Hepatocyte (in vitro differentiated cells): ENCODE data around the gene GOLGA3. TPM values are rescaled to one million over a fixed set of nuclear protein-coding genes. Genes with fewer than 3 reads are reported as not detected.
"Not testable (repeated sequence)": the region's sequence is repeated elsewhere in the genome, so short reads cannot be mapped to it uniquely, and the experiment has no call there.

Source experiments
- DNase-seq: peaks from one replicate; pipeline ENCODE4 v3.0.0-alpha.2; 2016; ENCODE audit warnings: low spot score
- H2AFZ ChIP-seq: fragments of 200-600 bp; sonication (generic); 2 replicates; pipeline ENCODE4 v1.6.0; 2016; ENCODE audit warnings: antibody characterized with exemption, mild to moderate bottlenecking
- H3K27ac ChIP-seq: fragments of 200-600 bp; sonication (generic); 2 replicates; pipeline ENCODE4 v1.5.1; 2016; ENCODE audit warnings: mild to moderate bottlenecking
- H3K27me3 ChIP-seq: fragments of 200-600 bp; sonication (generic); 2 replicates; pipeline ENCODE4 v1.6.1; 2016
- H3K36me3 ChIP-seq: fragments of 200-600 bp; sonication (generic); replicated peaks from 2 replicates; pipeline ENCODE4 v1.5.1; 2016; ENCODE audit warnings: low read depth; ENCODE audit not compliant: insufficient read depth
- H3K4me1 ChIP-seq: fragments of 200-600 bp; sonication (generic); 2 replicates; pipeline ENCODE4 v1.5.1; 2016; ENCODE audit warnings: mild to moderate bottlenecking, moderate library complexity; ENCODE audit not compliant: insufficient read depth
- H3K4me2 ChIP-seq: fragments of 200-600 bp; sonication (generic); 2 replicates; pipeline ENCODE4 v1.6.0; 2016
- H3K4me3 ChIP-seq: fragments of 200-600 bp; sonication (generic); 2 replicates; pipeline ENCODE4 v1.5.1; 2016; ENCODE audit warnings: mild to moderate bottlenecking
- H3K79me2 ChIP-seq: fragments of 200-600 bp; sonication (generic); 2 replicates; pipeline ENCODE4 v1.6.0; 2017; ENCODE audit warnings: mild to moderate bottlenecking
- H3K9me2 ChIP-seq: fragments of 200-600 bp; sonication (generic); replicated peaks from 2 replicates; pipeline ENCODE4 v1.6.0; 2017; ENCODE audit warnings: mild to moderate bottlenecking; ENCODE audit not compliant: insufficient read depth
- H3K9me3 ChIP-seq: fragments of 200-600 bp; sonication (generic); 2 replicates; pipeline ENCODE4 v1.5.1; 2016; ENCODE audit warnings: low read depth, mild to moderate bottlenecking
- H4K20me1 ChIP-seq: fragments of 200-600 bp; sonication (generic); 2 replicates; pipeline ENCODE4 v1.6.0; 2016; ENCODE audit warnings: mild to moderate bottlenecking; ENCODE audit not compliant: insufficient read depth, poor library complexity, severe bottlenecking
- EZH2 ChIP-seq: fragments of 200-600 bp; sonication (generic); IDR thresholded peaks from 2 replicates; pipeline ENCODE4 v1.6.1; 2016; ENCODE audit warnings: antibody characterized with exemption, mild to moderate bottlenecking, borderline replicate concordance
- EZH2phosphoT487 ChIP-seq: fragments of 200-600 bp; sonication (generic); IDR thresholded peaks from one replicate; pipeline ENCODE4 v1.6.1; 2018; ENCODE audit warnings: antibody characterized with exemption, mild to moderate bottlenecking, low read depth, moderate library complexity; ENCODE audit not compliant: unreplicated experiment, severe bottlenecking
- WGBS: methylation state at CpG from one replicate; pipeline ENCODE4 v1.1.6; 2016; ENCODE audit warnings: low lambda C conversion rate; ENCODE audit errors: missing lambda C conversion rate; 5-methylcytosine and 5-hydroxymethylcytosine counted together
- polyA plus RNA-seq: library from polyadenylated mRNA; unstranded; fragments of >200 nt; fragmentation: Nextera tagmentation; extraction: Ambion mirVana; gene quantifications from 2 replicates; pipeline ENCODE4 v1.2.1, GENCODE V29; 2016
- total RNA-seq: library from RNA; depleted of rRNA; stranded (reverse); fragments of >200 nt; gene quantifications from 2 replicates; pipeline ENCODE4 v1.2.3, GENCODE V29; 2014
- TF ChIP-seq, protein P1 (sequence below): fragments of 200-600 bp; sonication (generic); IDR thresholded peaks from 2 replicates; pipeline ENCODE4 v1.5.1; 2016; ENCODE audit warnings: antibody characterized with exemption, mild to moderate bottlenecking; ENCODE audit not compliant: poor library complexity

GOLGA3 gene
- total and polyA plus RNA-seq, 2 experiments from 2014 or later: 26.2 to 67.6 TPM

DNA sequence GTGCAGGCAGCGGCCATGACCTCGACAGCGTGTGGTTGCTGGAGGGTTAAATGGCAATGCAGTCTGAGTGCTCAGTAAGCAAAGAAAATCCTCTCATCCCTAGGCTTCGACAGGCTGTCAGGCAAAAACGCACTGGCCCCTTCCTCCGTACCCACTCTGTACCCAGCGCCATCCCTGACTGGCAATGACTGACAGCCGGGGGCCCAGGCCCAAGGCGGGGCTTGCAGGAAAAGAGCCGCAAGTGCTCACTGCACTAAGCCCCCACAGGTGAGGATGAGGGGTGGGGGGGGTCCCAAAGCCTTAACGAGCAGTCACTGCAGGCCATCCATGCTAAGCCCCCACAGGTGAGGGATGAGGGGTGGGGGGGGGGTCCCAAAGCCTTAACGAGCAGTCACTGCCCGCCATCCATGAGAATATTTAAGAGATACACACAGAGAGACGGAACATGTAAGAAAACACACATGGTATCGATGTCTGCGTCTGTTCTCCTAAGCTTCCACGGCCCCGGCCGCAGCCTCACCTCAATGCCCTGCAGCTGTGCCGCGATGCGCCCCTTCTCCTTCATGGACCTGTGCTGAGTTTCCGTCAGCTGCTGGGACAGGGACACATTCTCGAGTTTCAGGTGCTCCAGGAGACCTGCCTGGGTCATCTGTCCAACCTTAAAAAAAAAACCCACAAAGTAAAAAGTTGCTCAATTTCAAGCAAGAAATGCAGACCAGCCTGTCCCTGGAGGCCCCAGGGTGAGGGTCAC is 30.7 kb downstream of the GOLGA3 start:
- Histone ChIP-seq H3K4me3 (no peak overlapping the region), H3K79me2 (peaks cover 9% of the 10 kb centered on the region), H4K20me1 (no peaks in the 10 kb centered on the region), H3K27ac (no peak overlapping the region), H3K4me2 (no peak overlapping the region), H3K9me3 (no peaks in the 10 kb centered on the region), H3K9me2 (no peaks in the 10 kb centered on the region), H3K4me1 (no peaks in the 10 kb centered on the region), H2AFZ (no peak overlapping the region), H3K27me3 (no peaks in the 10 kb centered on the region), H3K36me3 (no peaks in the 10 kb centered on the region)
- WGBS: 98% methylated on average over 22 of the region's 24 CpGs
- TF ChIP-seq, protein P1, sequence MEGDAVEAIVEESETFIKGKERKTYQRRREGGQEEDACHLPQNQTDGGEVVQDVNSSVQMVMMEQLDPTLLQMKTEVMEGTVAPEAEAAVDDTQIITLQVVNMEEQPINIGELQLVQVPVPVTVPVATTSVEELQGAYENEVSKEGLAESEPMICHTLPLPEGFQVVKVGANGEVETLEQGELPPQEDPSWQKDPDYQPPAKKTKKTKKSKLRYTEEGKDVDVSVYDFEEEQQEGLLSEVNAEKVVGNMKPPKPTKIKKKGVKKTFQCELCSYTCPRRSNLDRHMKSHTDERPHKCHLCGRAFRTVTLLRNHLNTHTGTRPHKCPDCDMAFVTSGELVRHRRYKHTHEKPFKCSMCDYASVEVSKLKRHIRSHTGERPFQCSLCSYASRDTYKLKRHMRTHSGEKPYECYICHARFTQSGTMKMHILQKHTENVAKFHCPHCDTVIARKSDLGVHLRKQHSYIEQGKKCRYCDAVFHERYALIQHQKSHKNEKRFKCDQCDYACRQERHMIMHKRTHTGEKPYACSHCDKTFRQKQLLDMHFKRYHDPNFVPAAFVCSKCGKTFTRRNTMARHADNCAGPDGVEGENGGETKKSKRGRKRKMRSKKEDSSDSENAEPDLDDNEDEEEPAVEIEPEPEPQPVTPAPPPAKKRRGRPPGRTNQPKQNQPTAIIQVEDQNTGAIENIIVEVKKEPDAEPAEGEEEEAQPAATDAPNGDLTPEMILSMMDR: no peak
- no peak for TF ChIP-seq EZH2
- no peak for TF ChIP-seq EZH2phosphoT487
- no peak for DNase-seq

GRCh38 chr12:132795847-132796246 is 32.8 kb downstream of the GOLGA3 start:
- Histone ChIP-seq H4K20me1 (peaks cover 4% of the 10 kb centered on the region), H3K36me3 (no peaks in the 10 kb centered on the region), H3K79me2 (peaks cover 9% of the 10 kb centered on the region), H3K27ac (no peak overlapping the region), H3K9me2 (no peaks in the 10 kb centered on the region), H3K4me1 (no peaks in the 10 kb centered on the region), H3K4me3 (no peak overlapping the region), H3K4me2 (no peak overlapping the region), H3K9me3 (no peaks in the 10 kb centered on the region), H2AFZ (no peak overlapping the region), H3K27me3 (no peaks in the 10 kb centered on the region)
- TF ChIP-seq EZH2phosphoT487 (no peak), EZH2 (no peak)
- TF ChIP-seq, protein P1: no peak
- 97% methylated on average over 14 of the region's 14 CpGs for WGBS
- DNase-seq: no peak

DNA sequence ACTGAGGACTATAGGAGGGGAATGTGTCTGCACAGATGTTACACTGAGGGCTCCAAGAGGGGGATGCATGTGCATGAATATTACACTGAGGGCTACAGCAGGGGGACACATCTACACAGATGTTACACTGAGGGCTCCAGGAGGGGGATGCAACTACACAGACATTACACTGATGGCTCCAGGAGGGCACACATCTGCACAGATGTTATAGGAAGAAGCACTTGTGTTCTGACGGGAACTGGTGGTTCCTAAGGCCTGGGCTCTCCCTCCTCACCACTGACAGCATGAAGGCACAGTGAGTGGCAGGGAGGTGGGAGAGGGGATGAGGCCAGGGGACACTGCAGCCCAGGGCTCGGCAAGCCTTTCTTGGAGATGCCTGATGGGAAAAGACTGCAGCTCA is 36.7 kb downstream of the GOLGA3 start:
- not testable (repeated sequence) for DNase-seq, H2AFZ ChIP-seq, H3K9me3 ChIP-seq, H3K27ac ChIP-seq, H3K79me2 ChIP-seq, H3K4me2 ChIP-seq, H3K27me3 ChIP-seq, H3K4me1 ChIP-seq, H3K4me3 ChIP-seq, H3K9me2 ChIP-seq, H3K36me3 ChIP-seq, H4K20me1 ChIP-seq
- WGBS: 97% methylated on average over 2 of the region's 2 CpGs

DNA sequence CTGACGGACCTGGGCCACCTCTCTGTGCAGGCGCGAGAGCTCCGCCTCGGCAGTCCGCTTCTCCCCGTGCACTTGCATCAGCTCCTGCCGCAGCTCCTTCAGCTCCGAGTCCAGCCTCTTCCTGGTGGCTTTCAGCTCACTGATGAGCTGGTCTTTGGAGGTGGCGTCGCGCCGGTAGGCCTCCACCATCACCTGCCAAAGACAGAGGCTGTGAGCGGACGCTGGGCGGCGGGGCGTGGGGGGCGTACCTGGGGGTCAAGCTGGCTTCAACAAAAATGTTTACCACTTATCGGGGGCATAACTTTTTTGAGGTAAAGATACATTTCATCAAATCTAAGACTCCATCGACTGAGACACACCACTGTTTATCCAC is 39.6 kb downstream of the GOLGA3 start:
- H3K27me3 ChIP-seq: no peaks in the 10 kb centered on the region
- H3K27ac ChIP-seq: no peak overlapping the region
- 96% methylated on average over 21 of the region's 21 CpGs for WGBS
- no peak for DNase-seq
- H3K4me3 ChIP-seq: no peak overlapping the region
- TF ChIP-seq, protein P1: no peak
- TF ChIP-seq EZH2phosphoT487 (no peak), EZH2 (no peak)
- no peak overlapping the region for H2AFZ ChIP-seq
- no peaks in the 10 kb centered on the region for H3K9me3 ChIP-seq
- H3K79me2 ChIP-seq: peaks cover 4% of the 10 kb centered on the region
- H3K9me2 ChIP-seq: no peaks in the 10 kb centered on the region
- no peaks in the 10 kb centered on the region for H3K4me1 ChIP-seq
- H4K20me1 ChIP-seq: peaks cover 4% of the 10 kb centered on the region
- H3K36me3 ChIP-seq: no peaks in the 10 kb centered on the region
- H3K4me2 ChIP-seq: no peak overlapping the region
